Brain pericyte (primary cell): ENCODE data around the gene KCNQ1.
A peak's percentile ranks its signal among the peaks of the same experiment; 100 is the strongest.
"Not testable (repeated sequence)": the region's sequence is repeated elsewhere in the genome, so short reads cannot be mapped to it uniquely, and the experiment has no call there.

Source experiments
- DNase-seq: peaks from one replicate; pipeline ENCODE4 v3.0.0-alpha.2; 2012; ENCODE audit warnings: low read depth, low spot score

The KCNQ1 gene

GRCh38 chr11:2592559-2593392 lies 148.0 kb downstream of the KCNQ1 start:
- DNase-seq = no peak

DNA sequence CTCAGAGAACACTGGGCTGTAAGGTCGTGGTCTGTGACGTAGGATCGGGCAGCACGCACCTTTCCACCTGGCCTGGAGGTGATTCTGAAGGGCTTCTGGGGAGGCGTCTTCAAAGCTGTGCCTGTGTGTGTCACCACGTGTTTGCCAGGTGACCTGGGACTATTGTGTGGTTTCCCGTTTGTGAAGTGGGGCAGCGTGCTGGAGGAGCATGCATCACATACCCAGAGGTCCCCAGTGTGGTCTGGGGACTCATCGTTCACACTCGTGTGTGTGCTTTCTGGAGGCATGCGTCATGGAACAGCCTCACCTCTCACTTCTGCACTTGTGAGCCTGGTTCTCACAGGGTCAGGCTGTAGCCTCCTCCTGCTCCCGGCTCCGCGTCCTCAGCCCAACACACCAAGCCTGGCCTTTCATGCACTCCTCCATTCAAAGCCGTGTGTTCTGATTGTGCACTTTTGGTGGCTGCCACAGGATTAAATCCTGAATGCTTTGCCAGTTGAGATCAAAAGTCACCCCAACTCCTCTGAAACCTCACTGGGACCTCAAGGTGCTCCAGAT lies 148.7 kb downstream of the KCNQ1 start:
- no peak for DNase-seq

GRCh38 chr11:2594267-2594666 lies 149.5 kb downstream of the KCNQ1 start:
- no peak for DNase-seq

DNA sequence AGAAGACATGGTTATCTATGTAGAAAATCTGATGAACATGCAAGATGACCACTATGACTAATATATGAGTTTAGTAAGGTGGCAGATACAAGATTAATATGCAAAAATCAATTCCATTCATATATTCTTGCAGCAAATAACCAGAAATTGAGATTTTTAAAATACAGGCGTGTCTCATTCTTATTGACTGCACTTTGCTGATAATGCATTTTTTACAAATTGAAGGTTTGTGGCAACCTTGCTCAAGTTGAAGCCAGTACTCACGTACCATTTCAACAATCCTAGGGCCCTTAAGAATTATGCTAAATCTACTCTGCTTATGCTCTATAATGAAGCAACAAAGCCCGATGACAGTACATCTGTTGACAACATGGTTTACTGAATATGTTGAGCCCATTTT lies 150.4 kb downstream of the KCNQ1 start:
- no peak for DNase-seq

DNA sequence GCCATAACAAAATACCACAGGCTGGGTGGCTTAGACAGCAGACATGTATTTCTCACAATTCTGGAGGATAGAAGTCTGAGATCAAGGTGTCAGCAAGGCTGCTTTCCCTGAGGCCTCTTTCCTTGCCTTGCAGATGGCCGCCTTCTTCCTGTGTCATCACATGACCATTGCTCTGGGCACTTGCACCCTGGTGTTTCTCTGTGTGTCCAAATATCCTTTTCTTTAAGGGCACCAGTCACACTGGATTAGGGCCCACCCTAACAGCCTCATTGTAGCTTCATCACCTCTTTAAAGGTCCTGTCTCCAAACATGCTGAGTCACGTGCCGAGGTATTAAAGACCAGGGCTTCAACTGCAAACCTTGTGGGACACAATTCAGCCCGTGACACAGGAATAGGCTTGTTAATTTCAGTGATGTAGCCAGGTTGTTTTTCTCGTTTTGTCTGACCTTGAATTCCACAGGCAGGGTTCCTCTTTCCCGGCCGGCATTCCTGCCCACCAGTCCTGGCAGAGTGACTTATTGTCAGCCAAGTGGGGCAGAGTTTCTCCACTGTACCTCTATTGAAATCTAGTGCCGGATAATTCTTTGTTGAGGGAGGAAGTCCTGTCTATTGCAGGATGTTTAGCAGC lies 154.9 kb downstream of the KCNQ1 start:
- no peak for DNase-seq

DNA sequence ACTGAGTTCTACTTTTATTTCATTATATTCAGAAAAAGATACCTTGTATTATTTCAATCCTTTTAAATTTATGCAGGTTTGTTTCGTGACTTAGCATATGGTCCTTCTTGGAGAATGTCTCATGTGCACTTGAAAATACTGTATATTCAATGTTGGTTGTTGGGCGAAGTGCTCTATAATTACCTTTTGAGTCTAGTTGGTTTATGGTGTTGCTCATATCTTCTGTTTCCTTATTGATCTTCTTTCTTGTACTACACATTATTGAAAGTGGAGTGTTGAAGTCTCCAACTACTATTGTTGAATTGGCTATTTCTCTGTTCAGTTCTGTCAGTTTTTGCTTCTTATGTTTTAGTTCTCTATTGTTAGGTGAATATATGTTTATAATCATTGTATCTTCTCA lies 164.5 kb downstream of the KCNQ1 start:
- DNase-seq = no peak

DNA sequence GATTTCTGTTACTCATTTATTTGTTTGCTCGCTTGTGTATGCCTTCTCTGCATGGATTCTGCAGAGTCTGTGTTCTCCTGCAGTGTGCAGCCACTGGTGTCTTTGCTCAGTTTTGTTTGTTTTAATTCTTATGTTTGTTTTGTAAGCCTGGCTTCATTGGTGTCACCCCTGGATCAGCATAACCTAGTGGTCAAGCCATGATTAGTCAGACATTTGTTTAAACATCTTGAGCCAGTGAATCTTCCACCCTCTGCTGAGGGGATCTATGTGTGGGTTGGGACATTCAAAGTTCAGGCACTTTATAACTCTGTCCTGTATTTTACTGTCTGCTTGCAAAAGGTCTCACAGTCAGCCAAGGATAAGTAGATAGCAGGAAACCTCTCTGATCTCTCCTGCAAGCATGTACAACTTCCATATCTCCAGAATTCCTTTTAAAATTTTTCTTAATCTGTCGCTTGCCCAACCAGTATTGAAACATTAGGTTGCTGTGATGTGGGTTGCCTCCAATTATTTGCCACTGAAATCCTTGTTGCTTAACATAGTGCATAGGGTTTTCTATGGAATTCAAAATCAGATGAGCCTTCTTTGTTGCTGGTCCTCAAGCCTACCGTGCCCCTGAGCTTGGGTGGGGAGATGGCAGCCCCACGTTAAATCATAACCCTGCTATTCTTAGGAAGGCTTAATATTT lies 168.2 kb downstream of the KCNQ1 start:
- peak; percentile 44 for DNase-seq

GRCh38 chr11:2621894-2622293 lies 177.1 kb downstream of the KCNQ1 start:
- DNase-seq = no peak

GRCh38 chr11:2625183-2625582 lies 180.4 kb downstream of the KCNQ1 start:
- no peak for DNase-seq

GRCh38 chr11:2630679-2631078 lies 185.9 kb downstream of the KCNQ1 start:
- no peak for DNase-seq

- no peak for DNase-seq
These were observed 186.4 kb downstream of the KCNQ1 start for GRCh38 chr11:2631161-2631560.

GRCh38 chr11:2639763-2640162 lies 195.0 kb downstream of the KCNQ1 start:
- DNase-seq = not testable (repeated sequence)

DNA sequence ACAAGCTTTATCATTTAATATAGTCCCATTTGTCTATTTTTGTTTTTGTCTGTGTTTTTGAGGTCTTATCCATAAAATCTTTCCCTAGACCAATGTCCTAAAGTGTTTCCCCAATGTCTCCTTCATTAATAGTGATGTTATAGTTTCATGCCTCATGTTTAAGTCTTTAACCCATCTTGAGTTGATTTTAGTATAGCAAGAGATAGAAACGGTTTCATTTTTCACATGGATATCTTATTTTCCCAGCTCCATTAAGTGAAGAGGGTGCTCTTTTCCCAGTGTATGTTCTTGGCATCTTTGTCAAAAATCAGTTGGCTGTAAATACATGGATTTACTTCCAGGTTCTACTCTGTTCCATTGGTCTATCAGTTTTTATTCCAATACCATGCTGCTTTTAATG lies 196.8 kb downstream of the KCNQ1 start:
- no peak for DNase-seq

DNA sequence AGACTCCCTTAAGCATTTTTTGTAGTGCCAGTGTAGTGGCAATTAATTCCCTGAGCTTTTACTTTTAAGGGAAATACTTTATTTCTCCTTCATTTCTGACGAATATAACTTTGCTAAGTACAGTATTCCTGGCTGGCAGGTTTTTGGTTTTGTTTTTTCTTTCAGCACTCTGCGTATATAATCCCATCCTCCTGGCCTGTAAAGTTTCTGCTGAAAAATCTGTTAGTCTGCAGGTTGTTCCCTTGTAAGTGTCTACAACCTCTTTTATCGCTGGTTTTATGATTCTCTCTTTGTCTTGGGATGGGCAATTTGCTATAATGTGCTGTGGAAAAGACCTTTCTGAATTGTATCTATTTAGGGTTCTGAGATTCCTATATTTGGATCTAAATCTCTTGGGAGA lies 198.9 kb downstream of the KCNQ1 start:
- no peak for DNase-seq

- DNase-seq = no peak
These were observed 200.3 kb downstream of the KCNQ1 start for GRCh38 chr11:2644844-2645778.

DNA sequence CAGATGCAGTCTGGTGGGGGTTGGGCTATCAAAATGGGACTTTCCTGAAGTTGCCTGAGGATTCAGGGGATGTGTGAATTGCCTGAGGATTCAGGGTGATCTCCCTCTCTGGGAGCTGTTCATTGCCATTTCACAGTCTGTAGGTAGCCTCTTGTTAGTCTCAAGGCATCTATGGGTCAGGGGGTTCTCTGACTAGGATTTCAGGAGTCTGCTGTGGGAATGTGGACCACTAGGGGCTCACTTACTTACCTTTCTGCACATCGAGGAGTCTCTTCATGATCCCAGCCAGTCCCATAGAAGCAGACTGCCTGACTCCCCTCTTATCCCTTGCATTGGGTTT lies 200.9 kb downstream of the KCNQ1 start:
- DNase-seq = no peak

GRCh38 chr11:2647167-2647566 lies 202.4 kb downstream of the KCNQ1 start:
- no peak for DNase-seq

- no peak for DNase-seq
These were observed 203.1 kb downstream of the KCNQ1 start for GRCh38 chr11:2647953-2648352.

GRCh38 chr11:2649400-2649799 lies 204.6 kb downstream of the KCNQ1 start:
- DNase-seq = no peak

GRCh38 chr11:2649848-2650247 lies 205.0 kb downstream of the KCNQ1 start:
- DNase-seq = no peak

GRCh38 chr11:2650343-2650867 lies 205.6 kb downstream of the KCNQ1 start:
- DNase-seq = no peak
